Measurements from ENCODE around the gene NR2C2AP. TPM values are rescaled to one million over a fixed set of nuclear protein-coding genes. Genes with fewer than 3 reads are reported as not detected.
A peak's percentile ranks its signal among the peaks of the same experiment; 100 is the strongest.

Gene NR2C2AP
- total and polyA plus RNA-seq, 2 of the 13 experiments (the other 11 are each of a cell fraction or from before 2014, with no cell fraction given), result 12.2 to 26.8 TPM

- TF ChIP-seq ZNF407 (CRISPR knock-in tag; IDR thresholded peaks at IDR 0.05; ENCODE audit: not compliant biosample characterization) (no peak), E2F2 (CRISPR knock-in tag; IDR thresholded peaks at IDR 0.05; ENCODE audit: borderline replicate concordance) (no peak), KLF16 (CRISPR knock-in tag; IDR thresholded peaks at IDR 0.05) (0 out of 4 replicates have a peak, but pooled peaks of 1 of the 2 experiments have one; percentile 27), ZNF749 (CRISPR knock-in tag; IDR thresholded peaks at IDR 0.05; ENCODE audit: borderline replicate concordance) (no peak), DNMT1 (CRISPR knock-in tag; IDR thresholded peaks at IDR 0.05) (no peak), ZNF260 (CRISPR knock-in tag; IDR thresholded peaks at IDR 0.05; ENCODE audit: borderline replicate concordance, low read depth) (no peak), AKAP8 (CRISPR knock-in tag; IDR thresholded peaks at IDR 0.05) (no peak), AGO2 (optimal IDR thresholded peaks at IDR 0.05; ENCODE audit: low read depth, low read length) (peak; percentile 88), GTF2F1 (IDR thresholded peaks at IDR 0.05; ENCODE audit: low read length) (no peak), GTF3A (CRISPR knock-in tag; conservative IDR thresholded peaks at IDR 0.05) (no peak), MEIS2 (CRISPR knock-in tag; IDR thresholded peaks at IDR 0.05) (no peak), ZHX2 (IDR thresholded peaks at IDR 0.05; ENCODE audit: low read depth) (no peak), ZHX2 (CRISPR knock-in tag; IDR thresholded peaks at IDR 0.05; ENCODE audit: borderline replicate concordance) (no peak)
Measured at GRCh38 chr19:19170053-19170872, 33.0 kb downstream of the NR2C2AP start, which contains the start of gene MEF2B (continued).

All from HepG2 (cell line).